Epithelial cell of proximal tubule (primary cell): ENCODE data around the gene ERC2. TPM values are rescaled to one million over a fixed set of nuclear protein-coding genes. Genes with fewer than 3 reads are reported as not detected.

Experiments
- DNase-seq: peaks from one replicate; pipeline ENCODE4 v3.0.0-alpha.2; 2011; ENCODE audit warnings: low read depth
- H3K4me3 ChIP-seq: 2 replicates; pipeline ENCODE4 v1.5.1; 2011; ENCODE audit warnings: low read depth, mild to moderate bottlenecking, low read length
- CTCF ChIP-seq: conservative IDR thresholded peaks from 2 replicates; pipeline ENCODE4 v1.5.1; 2012; ENCODE audit warnings: low read depth, mild to moderate bottlenecking, low read length
- total RNA-seq: library from RNA; depleted of rRNA; stranded (reverse); fragments of >200 nt; gene quantifications from 2 replicates; pipeline ENCODE4 v1.2.3, GENCODE V29; 2015

The ERC2 gene
- total RNA-seq, 1 donor from 2014 or later: 2.7 TPM

GRCh38 chr3:55596212-55596611, 872.1 kb downstream of the ERC2 start:
- H3K4me3 ChIP-seq: no peak overlapping the region
- no peak for DNase-seq
- no peak for TF ChIP-seq CTCF

- no peak for DNase-seq
- no peak for TF ChIP-seq CTCF
- H3K4me3 ChIP-seq: no peak overlapping the region
These were observed 872.8 kb downstream of the ERC2 start for GRCh38 chr3:55595420-55595819.

DNA sequence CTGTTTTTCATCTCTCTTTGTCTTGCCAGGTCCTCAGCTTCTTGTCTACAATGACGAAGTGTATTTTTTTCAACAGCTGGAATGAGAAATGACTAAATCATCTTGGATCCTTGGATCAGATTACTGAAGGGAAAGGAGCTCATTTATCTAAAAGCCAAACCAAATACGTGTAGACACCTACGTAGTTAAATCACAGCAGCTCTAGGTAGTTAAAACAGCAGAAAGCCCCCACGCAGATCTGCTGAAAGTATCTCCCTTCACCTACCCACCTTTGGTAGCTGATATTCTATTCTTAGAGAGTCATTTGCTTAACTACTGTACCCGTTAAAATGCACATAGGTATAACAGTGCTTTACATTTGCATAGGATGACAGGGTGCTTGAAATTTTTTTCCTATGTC, 875.7 kb downstream of the ERC2 start:
- DNase-seq: no peak
- no peak overlapping the region for H3K4me3 ChIP-seq
- TF ChIP-seq CTCF: no peak

DNA sequence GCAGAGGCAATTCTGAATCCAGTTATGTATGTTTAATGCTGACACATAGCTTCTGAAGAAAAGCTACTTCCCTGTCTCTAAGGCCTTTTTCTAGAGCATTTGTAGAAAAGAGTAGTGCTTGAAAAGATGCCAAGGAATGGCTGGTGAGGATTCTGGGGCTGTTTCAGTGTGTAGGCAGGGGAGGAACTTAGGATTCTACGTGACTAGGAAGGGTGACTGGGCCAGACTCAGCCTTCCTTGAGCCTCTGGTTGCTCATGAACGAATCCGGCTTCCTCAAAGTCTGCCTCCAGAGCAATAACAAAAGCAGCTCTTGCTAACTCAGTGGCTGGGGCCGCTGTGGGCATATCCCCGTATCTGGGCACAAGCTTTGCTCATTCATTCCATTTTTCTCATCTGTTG, 876.4 kb downstream of the ERC2 start:
- no peak for TF ChIP-seq CTCF
- DNase-seq: no peak
- H3K4me3 ChIP-seq: no peak overlapping the region

- H3K4me3 ChIP-seq: no peak overlapping the region
- TF ChIP-seq CTCF: no peak
These were observed 880.0 kb downstream of the ERC2 start for GRCh38 chr3:55588146-55588765.

DNA sequence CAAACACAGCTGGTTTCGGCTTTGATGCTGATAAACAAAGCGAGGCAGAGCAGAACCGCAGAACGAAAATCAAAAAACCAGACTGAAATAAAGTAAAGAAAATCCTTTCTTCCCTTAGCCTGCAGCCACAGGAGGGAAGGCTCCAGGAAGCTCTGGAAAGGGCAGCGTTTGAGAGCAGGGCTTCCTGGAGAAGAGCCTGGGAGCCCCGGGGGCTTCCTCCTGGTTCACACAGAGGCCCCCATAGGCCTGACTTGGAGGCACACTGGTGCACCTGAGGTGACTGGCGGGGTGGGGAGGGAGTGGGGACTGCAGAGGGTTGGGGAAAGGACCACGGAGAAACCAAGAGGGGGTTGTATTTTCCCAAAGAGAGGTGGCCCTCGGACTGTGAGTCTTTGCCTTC, 882.4 kb downstream of the ERC2 start:
- no peak overlapping the region for H3K4me3 ChIP-seq
- no peak for DNase-seq
- no peak for TF ChIP-seq CTCF

More at GRCh38 chr3:55588146-55588765, 880.0 kb downstream of the ERC2 start:
- no peak for DNase-seq

DNA sequence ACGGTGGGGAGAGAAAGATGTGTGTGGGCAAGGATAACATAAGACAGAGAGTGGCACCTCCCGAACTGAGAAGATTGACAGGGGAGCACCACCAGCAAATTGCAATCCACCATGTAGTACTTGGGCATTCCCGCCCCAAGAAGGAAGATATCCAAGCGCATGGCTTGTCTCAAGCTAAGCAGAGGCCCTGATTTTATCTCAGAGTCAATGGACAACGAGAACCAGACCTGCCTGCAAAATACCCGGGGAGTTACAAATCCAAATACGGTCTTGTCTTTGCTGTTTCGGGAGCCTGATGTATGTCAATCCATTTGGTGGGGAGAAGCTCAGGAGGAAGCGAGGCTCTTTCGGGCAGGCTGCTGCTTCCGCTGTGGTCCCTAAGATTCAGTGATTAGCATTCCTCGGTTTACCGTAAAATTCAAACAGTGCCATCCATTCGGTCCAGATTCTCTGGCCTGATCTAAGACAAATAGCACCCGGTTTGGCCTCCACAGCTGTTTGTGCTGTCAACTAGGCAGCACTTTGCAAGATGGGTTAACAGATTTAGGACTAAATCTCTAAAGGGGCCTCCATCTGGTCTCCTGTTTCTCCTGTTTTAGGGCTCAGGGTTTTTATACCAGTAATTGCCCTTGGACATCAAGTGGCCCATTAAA, 883.4 kb downstream of the ERC2 start:
- DNase-seq: no peak
- no peak overlapping the region for H3K4me3 ChIP-seq
- no peak for TF ChIP-seq CTCF
